Mesothelial cell of epicardium (in vitro differentiated cells): ENCODE measurements around the gene TARBP2. TPM values are rescaled to one million over a fixed set of nuclear protein-coding genes. Genes with fewer than 3 reads are reported as not detected.
A peak's percentile ranks its signal among the peaks of the same experiment; 100 is the strongest.
"Not testable (repeated sequence)": the region's sequence is repeated elsewhere in the genome, so short reads cannot be mapped to it uniquely, and the experiment has no call there.

Experiments
- DNase-seq, 2 experiments: peaks; one replicate each; pipeline ENCODE4 v3.0.0; 2021; ENCODE audit warnings: low spot score in 2 of 2; ENCODE audit not compliant: unreplicated experiment in 2 of 2
- H3K27ac Mint-ChIP-seq: 2 replicates; pipeline ENCODE4 v1.8.0; 2021; ENCODE audit warnings: mixed read lengths
- H3K27me3 Mint-ChIP-seq: 2 replicates; pipeline ENCODE4 v1.8.0; 2021; ENCODE audit warnings: low read depth, mixed read lengths
- H3K36me3 Mint-ChIP-seq: 2 replicates; pipeline ENCODE4 v1.8.0; 2021; ENCODE audit warnings: mixed read lengths
- H3K4me1 Mint-ChIP-seq: 2 replicates; pipeline ENCODE4 v1.8.0; 2021; ENCODE audit warnings: mixed read lengths
- H3K4me3 Mint-ChIP-seq: 2 replicates; pipeline ENCODE4 v1.8.0; 2021; ENCODE audit warnings: mild to moderate bottlenecking, moderate library complexity, mixed read lengths
- H3K9me3 Mint-ChIP-seq: 2 replicates; pipeline ENCODE4 v1.8.0; 2021; ENCODE audit warnings: mixed read lengths
- total RNA-seq: library from RNA; stranded (reverse); gene quantifications from 3 replicates; pipeline ENCODE4 v1.2.1, GENCODE V29; 2021
- TF ChIP-seq, protein P1 (sequence below): fragments of 200-600 bp; sonication (generic); IDR thresholded peaks from one replicate; pipeline ENCODE4 v1.5.0; 2021; ENCODE audit warnings: antibody characterized with exemption; ENCODE audit not compliant: unreplicated experiment

TARBP2 gene
- total RNA-seq, 1 donor from 2014 or later, result 50.4 TPM

- Mint-ChIP-seq H3K4me1 (peaks cover 20% of the 10 kb centered on the region), H3K9me3 (no peaks in the 10 kb centered on the region), H3K4me3 (no peak overlapping the region), H3K27ac (no peak overlapping the region), H3K36me3 (peaks cover 32% of the 10 kb centered on the region), H3K27me3 (no peaks in the 10 kb centered on the region)
- DNase-seq, result no peak
- TF ChIP-seq, protein P1, sequence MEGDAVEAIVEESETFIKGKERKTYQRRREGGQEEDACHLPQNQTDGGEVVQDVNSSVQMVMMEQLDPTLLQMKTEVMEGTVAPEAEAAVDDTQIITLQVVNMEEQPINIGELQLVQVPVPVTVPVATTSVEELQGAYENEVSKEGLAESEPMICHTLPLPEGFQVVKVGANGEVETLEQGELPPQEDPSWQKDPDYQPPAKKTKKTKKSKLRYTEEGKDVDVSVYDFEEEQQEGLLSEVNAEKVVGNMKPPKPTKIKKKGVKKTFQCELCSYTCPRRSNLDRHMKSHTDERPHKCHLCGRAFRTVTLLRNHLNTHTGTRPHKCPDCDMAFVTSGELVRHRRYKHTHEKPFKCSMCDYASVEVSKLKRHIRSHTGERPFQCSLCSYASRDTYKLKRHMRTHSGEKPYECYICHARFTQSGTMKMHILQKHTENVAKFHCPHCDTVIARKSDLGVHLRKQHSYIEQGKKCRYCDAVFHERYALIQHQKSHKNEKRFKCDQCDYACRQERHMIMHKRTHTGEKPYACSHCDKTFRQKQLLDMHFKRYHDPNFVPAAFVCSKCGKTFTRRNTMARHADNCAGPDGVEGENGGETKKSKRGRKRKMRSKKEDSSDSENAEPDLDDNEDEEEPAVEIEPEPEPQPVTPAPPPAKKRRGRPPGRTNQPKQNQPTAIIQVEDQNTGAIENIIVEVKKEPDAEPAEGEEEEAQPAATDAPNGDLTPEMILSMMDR, result no peak
Measured at GRCh38 chr12:53539526-53539925, 38.4 kb downstream of the TARBP2 start.

DNA sequence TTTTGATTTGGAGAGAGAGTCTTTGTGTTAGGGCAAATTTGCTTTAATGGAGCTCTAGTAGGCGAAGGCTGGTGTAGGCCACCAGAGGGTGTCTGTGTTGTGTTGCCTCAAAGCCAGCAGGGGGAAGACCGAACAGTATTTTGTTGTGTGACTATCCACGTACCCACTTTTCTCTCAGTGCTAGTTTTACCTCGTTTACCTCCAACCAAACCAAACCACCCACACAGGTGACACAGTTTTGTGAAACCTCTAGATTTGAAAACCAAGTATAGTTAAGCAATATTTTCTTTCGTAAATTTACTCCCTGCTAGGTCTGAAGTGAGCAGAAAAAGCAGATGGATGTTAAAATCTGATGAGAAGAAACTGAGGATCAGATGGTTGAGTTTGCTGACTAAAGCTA is 42.5 kb downstream of the TARBP2 start:
- no peak overlapping the region for H3K4me3 Mint-ChIP-seq
- peaks cover 15% of the 10 kb centered on the region for H3K4me1 Mint-ChIP-seq
- H3K9me3 Mint-ChIP-seq, result no peaks in the 10 kb centered on the region
- DNase-seq, result peak; percentile 23 to 43
- H3K27me3 Mint-ChIP-seq, result no peaks in the 10 kb centered on the region
- TF ChIP-seq, protein P1, result peak; percentile 61
- peak overlapping the region; percentile 49 for H3K27ac Mint-ChIP-seq
- H3K36me3 Mint-ChIP-seq, result peaks cover 21% of the 10 kb centered on the region

DNA sequence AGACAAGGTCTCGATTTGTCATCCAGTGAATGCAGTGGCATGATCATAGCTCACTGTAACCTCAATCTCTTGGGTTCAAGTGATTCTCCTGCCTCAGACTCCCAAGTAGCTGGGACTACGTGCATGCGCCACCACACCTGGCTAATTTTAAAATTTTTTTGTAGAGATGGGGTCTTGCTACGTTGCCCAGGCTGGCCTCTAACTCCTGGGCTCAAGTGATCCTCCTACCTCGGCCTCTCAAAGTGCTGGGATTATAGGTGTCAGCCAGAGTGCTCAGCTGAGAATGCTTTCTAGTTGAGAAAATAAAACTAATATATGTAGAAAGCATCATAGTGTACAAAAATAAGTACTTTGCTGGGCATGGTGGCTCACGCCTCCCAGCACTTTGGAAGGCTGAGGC is 47.3 kb downstream of the TARBP2 start:
- DNase-seq, H3K27me3 Mint-ChIP-seq, H3K9me3 Mint-ChIP-seq, H3K4me3 Mint-ChIP-seq, H3K4me1 Mint-ChIP-seq, H3K27ac Mint-ChIP-seq: not testable (repeated sequence)
- peaks cover 28% of the 10 kb centered on the region for H3K36me3 Mint-ChIP-seq

- H3K4me1 Mint-ChIP-seq, H3K9me3 Mint-ChIP-seq: not testable (repeated sequence)
Measured at GRCh38 chr12:53550131-53550530, 49.0 kb downstream of the TARBP2 start.

GRCh38 chr12:53550595-53550994 is 49.5 kb downstream of the TARBP2 start:
- H3K27me3 Mint-ChIP-seq, result no peaks in the 10 kb centered on the region
- TF ChIP-seq, protein P1, result no peak
- no peak overlapping the region for H3K4me3 Mint-ChIP-seq
- H3K9me3 Mint-ChIP-seq, result no peaks in the 10 kb centered on the region
- no peak overlapping the region for H3K27ac Mint-ChIP-seq
- H3K36me3 Mint-ChIP-seq, result peaks cover 28% of the 10 kb centered on the region
- H3K4me1 Mint-ChIP-seq, result no peaks in the 10 kb centered on the region
- no peak for DNase-seq

More at GRCh38 chr12:53550131-53550530, 49.0 kb downstream of the TARBP2 start:
- peaks cover 28% of the 10 kb centered on the region for H3K36me3 Mint-ChIP-seq
- DNase-seq, H3K27me3 Mint-ChIP-seq, H3K27ac Mint-ChIP-seq, H3K4me3 Mint-ChIP-seq: not testable (repeated sequence)

- H3K27me3 Mint-ChIP-seq, result no peaks in the 10 kb centered on the region
- peaks cover 28% of the 10 kb centered on the region for H3K36me3 Mint-ChIP-seq
- no peaks in the 10 kb centered on the region for H3K4me1 Mint-ChIP-seq
- DNase-seq, result no peak
- TF ChIP-seq, protein P1, result no peak
- no peak overlapping the region for H3K27ac Mint-ChIP-seq
- H3K4me3 Mint-ChIP-seq, result no peak overlapping the region
- no peaks in the 10 kb centered on the region for H3K9me3 Mint-ChIP-seq
Measured at GRCh38 chr12:53551889-53552291, 50.8 kb downstream of the TARBP2 start.
